Smooth muscle cell (in vitro differentiated cells): ENCODE measurements around the gene SELENOI. TPM values are rescaled to one million over a fixed set of nuclear protein-coding genes. Genes with fewer than 3 reads are reported as not detected.
A peak's percentile ranks its signal among the peaks of the same experiment; 100 is the strongest.

Experiments
- DNase-seq: peaks from one replicate; lab custom pipeline; 2025; ENCODE audit not compliant: unreplicated experiment; lab: John Stamatoyannopoulos, UW
- H2AFZ ChIP-seq: fragments of 200-600 bp; sonication (generic); 2 replicates; pipeline ENCODE4 v1.6.0; 2016; ENCODE audit warnings: antibody characterized with exemption, low read depth, mild to moderate bottlenecking
- H3F3A ChIP-seq: fragments of 200-600 bp; sonication (generic); 2 replicates; pipeline ENCODE4 v1.6.0; 2017; ENCODE audit warnings: antibody characterized with exemption, low read depth
- H3K27ac ChIP-seq: fragments of 200-600 bp; sonication (generic); 2 replicates; pipeline ENCODE4 v1.5.1; 2016; ENCODE audit warnings: low read depth, mild to moderate bottlenecking
- H3K27me3 ChIP-seq: fragments of 200-600 bp; sonication (generic); 2 replicates; pipeline ENCODE4 v1.6.1; 2016; ENCODE audit warnings: low read depth, mild to moderate bottlenecking
- H3K36me3 ChIP-seq: fragments of 200-600 bp; sonication (generic); 2 replicates; pipeline ENCODE4 v1.5.1; 2016; ENCODE audit warnings: low read depth
- H3K4me1 ChIP-seq: fragments of 200-600 bp; sonication (generic); 2 replicates; pipeline ENCODE4 v1.5.1; 2016; ENCODE audit warnings: low read depth
- H3K4me2 ChIP-seq: fragments of 200-600 bp; sonication (generic); 2 replicates; pipeline ENCODE4 v1.6.0; 2016; ENCODE audit warnings: mild to moderate bottlenecking
- H3K4me3 ChIP-seq: fragments of 200-600 bp; sonication (generic); 2 replicates; pipeline ENCODE4 v1.5.1; 2016; ENCODE audit warnings: mild to moderate bottlenecking
- H3K79me2 ChIP-seq: fragments of 200-600 bp; sonication (generic); 2 replicates; pipeline ENCODE4 v1.6.0; 2016; ENCODE audit warnings: low read depth, mild to moderate bottlenecking
- H3K9ac ChIP-seq: fragments of 200-600 bp; sonication (generic); 2 replicates; pipeline ENCODE4 v1.6.0; 2016; ENCODE audit warnings: low read depth
- H3K9me3 ChIP-seq: fragments of 200-600 bp; sonication (generic); replicated peaks from 2 replicates; pipeline ENCODE4 v1.5.1; 2016; ENCODE audit warnings: low read depth
- H4K20me1 ChIP-seq: fragments of 200-600 bp; sonication (generic); 2 replicates; pipeline ENCODE4 v1.6.0; 2016; ENCODE audit warnings: low read depth
- CTCF ChIP-seq: fragments of 200-600 bp; sonication (generic); IDR thresholded peaks from 2 replicates; pipeline ENCODE4 v1.5.1; 2017; ENCODE audit warnings: borderline replicate concordance, mild to moderate bottlenecking, antibody characterized with exemption; ENCODE audit not compliant: insufficient read depth, poor library complexity, severe bottlenecking
- WGBS: methylation state at CpG from one replicate; pipeline ENCODE4 v1.1.7; 2016; ENCODE audit warnings: low lambda C conversion rate; 5-methylcytosine and 5-hydroxymethylcytosine counted together
- polyA plus RNA-seq: library from polyadenylated mRNA; unstranded; fragments of >200 nt; fragmentation: Nextera tagmentation; extraction: Ambion mirVana; gene quantifications from 2 replicates; pipeline ENCODE4 v1.2.1, GENCODE V29; 2016
- total RNA-seq: library from RNA; depleted of rRNA; stranded (reverse); fragments of >200 nt; gene quantifications from 2 replicates; pipeline ENCODE4 v1.2.3, GENCODE V29; 2014

Gene SELENOI
- total and polyA plus RNA-seq, 2 experiments from 2014 or later = 3.3 to 26.3 TPM

- no peaks in the 10 kb centered on the region for H4K20me1 ChIP-seq
- H3K27me3 ChIP-seq = no peaks in the 10 kb centered on the region
- peaks cover 18% of the 10 kb centered on the region for H3K79me2 ChIP-seq
- H3K36me3 ChIP-seq = no peaks in the 10 kb centered on the region
- no peaks in the 10 kb centered on the region for H3K9me3 ChIP-seq
- no peak for TF ChIP-seq CTCF
- H3K4me3 ChIP-seq = no peak overlapping the region
- no peak for DNase-seq
- peak overlapping the region; percentile 71 for H3K27ac ChIP-seq
- peaks cover 24% of the 10 kb centered on the region for H3K4me1 ChIP-seq
- no peak overlapping the region for H2AFZ ChIP-seq
- 60% methylated on average over 3 of the region's 3 CpGs for WGBS
- H3F3A ChIP-seq = no peaks in the 10 kb centered on the region
- H3K9ac ChIP-seq = no peak overlapping the region
- H3K4me2 ChIP-seq = no peak overlapping the region
These were observed 5.1 kb upstream of the SELENOI start for GRCh38 chr2:26340831-26341230.

- peak overlapping the region; percentile 76 for H2AFZ ChIP-seq
- peaks cover 53% of the 10 kb centered on the region for H3K79me2 ChIP-seq
- no peak for TF ChIP-seq CTCF
- H3K4me2 ChIP-seq = peak overlapping the region; percentile 88
- no peaks in the 10 kb centered on the region for H3K9me3 ChIP-seq
- no peaks in the 10 kb centered on the region for H3K36me3 ChIP-seq
- H3K4me3 ChIP-seq = peak overlapping the region; percentile 96
- no peaks in the 10 kb centered on the region for H3K27me3 ChIP-seq
- H3K27ac ChIP-seq = peak overlapping the region; percentile 87
- DNase-seq = no peak
- no peaks in the 10 kb centered on the region for H3F3A ChIP-seq
- peaks cover 33% of the 10 kb centered on the region for H3K4me1 ChIP-seq
- H3K9ac ChIP-seq = peak overlapping the region; percentile 89
- WGBS = 39% methylated on average over 17 of the region's 17 CpGs
- peaks cover 24% of the 10 kb centered on the region for H4K20me1 ChIP-seq
These were observed 1.2 kb upstream of the SELENOI start for GRCh38 chr2:26344581-26345282.

GRCh38 chr2:26345283-26345544 lies 729 bp upstream of the SELENOI start:
- Histone ChIP-seq H3K36me3 (no peaks in the 10 kb centered on the region), H3K4me2 (peak overlapping the region; percentile 88), H3K27ac (peak overlapping the region; percentile 87), H4K20me1 (peaks cover 25% of the 10 kb centered on the region), H3K9me3 (no peaks in the 10 kb centered on the region), H2AFZ (peak overlapping the region; percentile 76), H3K4me1 (peaks cover 28% of the 10 kb centered on the region), H3K9ac (peak overlapping the region; percentile 89), H3K4me3 (peak overlapping the region; percentile 96), H3K79me2 (peaks cover 58% of the 10 kb centered on the region), H3F3A (no peaks in the 10 kb centered on the region), H3K27me3 (no peaks in the 10 kb centered on the region)
- WGBS = 0% methylated on average over 9 of the region's 9 CpGs
- DNase-seq = no peak
- no peak for TF ChIP-seq CTCF
